Femur (tissue), 1 donor: ENCODE data around the gene CLDND2.

Source experiments
- DNase-seq: peaks from one replicate; pipeline ENCODE4 v3.0.0-alpha.2; 2017

CLDND2 gene

DNA sequence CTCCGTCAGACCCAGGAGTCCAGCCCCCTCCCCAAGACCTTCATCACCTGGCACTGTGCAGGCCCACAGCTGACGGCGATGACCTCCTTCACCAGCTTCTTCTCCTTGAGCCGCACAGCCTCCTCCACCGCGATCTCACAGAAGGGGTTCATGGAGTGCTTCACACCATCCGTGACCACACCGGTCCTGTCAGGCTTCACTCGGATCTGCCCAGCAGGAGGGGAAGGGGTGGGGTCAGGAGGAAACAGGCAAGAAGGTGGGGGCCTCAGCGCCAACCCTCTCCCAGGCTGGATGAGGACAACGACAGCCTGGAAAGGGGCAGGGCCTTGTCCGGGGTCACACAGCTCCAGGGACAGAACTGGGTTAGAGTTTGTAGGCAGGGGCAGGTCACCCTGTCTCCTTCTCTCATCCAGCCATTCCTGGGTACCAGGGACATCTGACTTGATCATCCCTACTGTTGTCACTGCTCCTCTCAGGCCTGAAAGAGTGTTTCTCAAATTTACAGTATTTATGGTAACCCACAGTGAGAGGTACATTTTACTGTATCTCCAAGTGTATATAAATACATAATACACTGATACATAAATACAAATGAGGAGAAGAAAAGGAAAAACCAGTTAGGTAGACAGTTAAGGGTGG lies 14.6 kb downstream of the CLDND2 start:
- no peak for DNase-seq

GRCh38 chr19:51352783-51353360 lies 15.9 kb downstream of the CLDND2 start:
- no peak for DNase-seq

DNA sequence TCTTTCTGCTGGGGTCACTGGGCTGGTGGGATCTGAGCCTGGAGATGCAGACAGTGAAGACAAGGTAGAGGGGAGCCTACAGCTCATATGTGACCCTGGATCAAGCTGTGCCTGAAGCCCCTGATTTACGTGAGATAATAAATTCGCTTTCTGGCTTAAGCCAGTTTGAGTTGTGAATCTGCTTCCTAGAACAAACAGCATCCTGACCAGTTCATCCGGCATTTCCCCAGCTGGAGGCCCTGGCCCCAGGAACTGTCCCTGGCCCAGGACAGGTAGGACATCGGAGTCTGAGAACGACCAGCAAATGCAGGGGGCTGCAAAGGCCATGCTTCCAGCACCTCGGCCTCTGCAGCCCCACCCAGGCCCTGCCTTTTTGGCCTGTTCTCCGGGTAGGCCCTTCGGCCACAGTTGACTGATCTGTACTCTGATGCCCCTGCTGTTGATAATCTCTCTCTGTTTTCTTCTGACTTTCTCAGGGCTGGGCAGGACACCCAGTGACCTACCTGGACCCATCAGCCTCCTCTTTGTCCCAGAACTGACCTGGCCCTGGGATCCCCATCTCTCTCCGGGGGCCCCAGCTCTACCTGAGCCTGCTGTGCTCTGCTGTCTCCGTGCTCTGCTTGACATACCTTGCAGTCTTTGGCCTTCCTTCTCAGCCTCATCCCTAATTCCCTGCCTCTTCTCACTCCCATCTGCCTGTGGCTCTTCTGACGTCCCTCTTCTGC lies 17.4 kb downstream of the CLDND2 start:
- no peak for DNase-seq

GRCh38 chr19:51347209-51347928 lies 21.4 kb downstream of the CLDND2 start:
- no peak for DNase-seq

GRCh38 chr19:51346742-51347141 lies 22.1 kb downstream of the CLDND2 start:
- no peak for DNase-seq

DNA sequence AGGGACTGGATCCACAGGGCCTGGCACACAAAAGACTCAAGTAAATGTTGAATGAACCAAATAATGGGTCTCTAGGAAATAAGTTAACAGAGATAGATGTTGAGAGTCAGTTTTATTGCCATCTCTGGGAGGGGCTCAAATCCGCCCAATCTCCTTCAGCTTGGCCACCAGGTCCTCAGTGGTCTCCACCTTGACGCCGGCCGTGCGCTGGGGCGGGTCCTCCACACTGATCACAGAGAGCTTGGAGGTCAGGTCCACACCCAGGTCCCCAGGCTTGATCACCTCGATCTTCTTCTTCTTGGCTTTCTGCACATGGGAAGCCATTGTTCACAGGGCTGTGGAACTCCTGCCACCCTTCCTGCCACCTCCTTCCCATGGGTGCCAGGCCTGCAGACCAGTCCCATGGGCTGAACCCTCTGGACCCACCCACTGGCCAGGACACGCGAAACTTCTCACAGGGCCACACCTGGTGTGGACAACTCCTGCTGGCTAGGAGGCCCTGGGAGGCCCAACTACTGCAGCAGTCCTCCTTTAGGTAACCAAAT lies 23.7 kb downstream of the CLDND2 start:
- DNase-seq, result no peak

GRCh38 chr19:51342631-51343569 lies 25.9 kb downstream of the CLDND2 start:
- DNase-seq, result no peak

GRCh38 chr19:51341976-51342580 lies 26.7 kb downstream of the CLDND2 start, which contains the start of gene VSIG10L:
Gene VSIG10L (minus strand): TSS chr19:51342139. CDS start chr19:51342124, 15 bp downstream.
- no peak for DNase-seq

- peak; percentile 23 for DNase-seq
Measured at GRCh38 chr19:51341066-51341465, 27.7 kb downstream of the CLDND2 start.

- peak; percentile 97 for DNase-seq
Measured at GRCh38 chr19:51339687-51340656, 28.8 kb downstream of the CLDND2 start.

DNA sequence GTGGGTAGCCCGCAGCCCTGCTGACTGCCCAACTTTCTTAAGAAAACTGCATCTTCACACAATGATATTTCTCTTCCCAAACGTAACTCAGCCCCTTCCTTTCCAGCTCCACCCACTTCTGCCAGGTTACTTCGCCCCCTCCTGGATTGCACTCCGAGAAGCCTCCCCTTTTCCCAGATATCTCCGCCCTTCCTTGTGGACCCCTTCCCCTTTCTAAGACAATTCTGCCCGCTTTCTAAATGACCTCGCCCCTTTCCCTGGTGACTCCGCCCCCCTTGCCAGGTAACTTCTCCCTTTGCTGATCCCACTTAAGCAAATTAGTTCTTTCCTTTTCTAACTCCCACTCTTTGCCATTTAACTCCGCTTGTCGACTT lies 29.5 kb downstream of the CLDND2 start:
- no peak for DNase-seq

DNA sequence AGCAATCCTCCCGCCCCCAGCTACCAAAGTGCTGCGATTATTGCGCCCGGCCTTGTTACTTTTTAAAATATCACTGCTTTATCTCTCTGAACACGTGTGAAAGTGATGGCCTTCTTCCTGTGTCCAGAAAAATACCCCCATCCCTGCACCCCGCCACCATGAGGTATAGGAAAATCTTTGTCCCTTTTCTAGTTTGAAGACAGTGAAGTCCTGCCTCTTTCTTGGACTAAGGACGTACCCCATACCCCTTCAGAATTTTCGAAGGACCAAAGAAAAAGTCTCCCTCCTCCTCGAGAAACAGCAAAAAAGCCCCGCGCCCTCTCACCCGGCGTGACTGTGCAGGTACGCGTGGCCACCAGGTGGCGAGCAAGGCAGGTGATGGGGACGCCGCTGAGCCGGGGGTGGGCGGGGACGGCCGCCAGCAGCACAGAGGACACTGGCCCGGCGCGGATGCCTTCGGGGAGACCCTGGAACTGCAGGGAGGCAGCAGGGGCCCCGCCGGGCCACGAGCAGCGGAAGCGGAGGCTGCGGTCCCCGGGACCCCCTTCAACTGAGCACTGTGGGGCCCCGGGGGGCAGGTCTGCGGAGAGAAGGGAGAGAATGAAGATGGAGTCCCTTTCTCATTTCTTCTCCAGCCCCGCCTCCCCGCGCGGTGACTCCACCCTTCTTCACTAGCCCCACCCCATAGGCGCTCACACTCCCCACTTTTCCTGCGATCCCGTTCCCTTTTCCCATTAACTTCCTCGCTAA lies 30.1 kb downstream of the CLDND2 start:
- peak; percentile 84 for DNase-seq

- no peak for DNase-seq
Measured at GRCh38 chr19:51337861-51338562, 30.8 kb downstream of the CLDND2 start.

DNA sequence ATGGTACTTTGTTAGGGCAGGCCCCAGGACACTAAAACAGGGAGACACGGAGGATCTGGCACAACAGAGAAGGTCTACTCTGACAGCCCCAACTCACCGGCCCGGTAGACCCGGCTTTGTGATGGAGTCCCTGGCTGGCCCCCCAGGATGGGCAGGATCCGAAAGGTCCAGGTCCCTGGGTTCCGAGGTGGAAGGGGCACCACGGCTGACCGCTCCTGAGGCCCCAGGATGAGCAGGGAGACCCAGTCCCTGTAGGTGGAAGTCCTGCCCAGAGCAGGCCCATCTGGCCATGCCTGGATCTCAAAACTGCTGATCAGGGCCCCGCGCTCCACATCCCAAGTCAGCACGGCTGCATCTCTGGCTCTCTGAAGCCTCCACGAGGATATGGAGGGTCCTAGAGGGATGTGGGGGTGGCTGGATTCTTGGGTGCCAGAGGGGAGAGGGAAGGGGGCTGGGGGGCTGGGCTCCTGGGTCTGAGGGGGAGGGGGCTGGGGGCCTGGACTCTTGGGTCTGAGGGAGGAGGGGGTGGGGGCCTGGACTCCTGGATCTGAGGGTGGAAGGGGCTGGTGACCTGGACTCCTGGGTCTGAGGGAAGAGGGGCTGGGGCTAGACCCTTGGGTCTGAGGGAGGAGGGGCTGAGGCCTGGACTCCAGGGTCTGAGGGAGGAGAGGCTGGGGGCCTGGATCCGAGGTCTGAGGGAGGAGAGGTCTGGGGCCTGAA lies 31.5 kb downstream of the CLDND2 start:
- no peak for DNase-seq

- no peak for DNase-seq
Measured at GRCh38 chr19:51333836-51334460, 34.9 kb downstream of the CLDND2 start.

DNA sequence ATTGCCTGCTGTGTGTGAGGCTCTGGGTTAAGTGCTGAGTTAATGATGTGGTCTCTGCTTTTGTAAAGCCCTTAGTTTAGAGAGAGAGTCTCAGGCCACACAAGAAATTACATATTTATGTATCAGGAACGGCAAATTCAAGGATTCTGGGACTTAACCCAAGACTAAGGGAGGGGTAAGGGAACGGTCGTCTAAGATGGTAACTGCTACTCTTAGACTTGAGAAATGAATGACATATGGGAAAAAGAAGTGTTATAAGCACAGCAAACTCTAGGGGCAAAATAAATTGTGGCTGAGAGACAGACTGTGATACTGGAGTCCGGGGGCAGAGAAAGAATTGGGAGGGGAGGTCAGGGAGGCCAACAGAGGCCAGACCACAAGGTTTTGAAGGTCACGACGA lies 37.1 kb downstream of the CLDND2 start:
- DNase-seq, result no peak

- DNase-seq, result no peak
Measured at GRCh38 chr19:51331193-51331592, 37.6 kb downstream of the CLDND2 start.

DNA sequence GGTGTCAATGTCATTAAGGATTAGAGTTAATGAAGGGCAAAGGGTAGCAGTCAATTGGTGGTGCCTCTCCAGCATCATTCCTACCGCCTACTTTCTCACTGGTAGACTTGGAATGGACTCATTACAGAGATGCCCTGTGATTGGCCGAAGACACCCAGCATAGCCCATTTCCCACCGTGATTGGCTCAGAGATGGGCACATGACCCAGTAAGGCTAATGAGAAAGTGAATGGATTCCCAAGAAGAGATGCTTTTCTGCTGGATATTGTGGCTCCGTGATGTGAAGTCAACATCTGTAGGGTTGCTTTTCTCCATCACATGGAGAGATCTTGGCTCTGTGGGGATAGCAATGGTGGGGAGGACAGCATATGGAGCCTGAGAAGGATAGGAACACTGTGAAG lies 38.4 kb downstream of the CLDND2 start:
- DNase-seq, result no peak
